Skeletal muscle tissue (tissue), 5 donors: ENCODE data around the gene DICER1. TPM values are rescaled to one million over a fixed set of nuclear protein-coding genes. Genes with fewer than 3 reads are reported as not detected.

Experiments used
- H3K27ac ChIP-seq: one replicate; pipeline ENCODE4 v1.7.0; 2013; ENCODE audit warnings: mild to moderate bottlenecking, low read depth, low read length, inconsistent platforms
- H3K27me3 ChIP-seq, 3 donors: one replicate each; pipeline ENCODE4 v1.7.0; 2013; ENCODE audit warnings: low read length in 3 of 3; ENCODE audit not compliant: control insufficient read depth in 3 of 3, insufficient read depth in 3 of 3
- H3K36me3 ChIP-seq, 3 donors: one replicate each; pipeline ENCODE4 v1.7.0; 2013; ENCODE audit warnings: low read length in 3 of 3; ENCODE audit not compliant: control insufficient read depth in 3 of 3, insufficient read depth in 3 of 3
- H3K4me1 ChIP-seq, 3 donors: one replicate each; pipeline ENCODE4 v1.7.0; 2013; ENCODE audit warnings: low read length in 3 of 3, mild to moderate bottlenecking in 3 of 3; ENCODE audit not compliant: control insufficient read depth in 3 of 3, insufficient read depth in 3 of 3
- H3K4me3 ChIP-seq, 3 donors: one replicate each; pipeline ENCODE4 v1.7.0; 2013; ENCODE audit warnings: low read length in 3 of 3
- H3K9ac ChIP-seq, 3 donors: one replicate each; pipeline ENCODE4 v1.7.0; 2013; ENCODE audit warnings: low read length in 3 of 3, mild to moderate bottlenecking in 3 of 3, moderate library complexity in 2 of 3, low read depth in 1 of 3
- H3K9me3 ChIP-seq, 3 donors: one replicate each; pipeline ENCODE4 v1.7.0; 2013; ENCODE audit warnings: low read length in 3 of 3; ENCODE audit not compliant: control insufficient read depth in 3 of 3
- small RNA-seq: library from RNA; depleted of rRNA; stranded (forward); fragments of <200 nt; gene quantifications from one replicate; pipeline ENCODE3, GENCODE V24; 2014
- total RNA-seq: library from RNA; depleted of rRNA; stranded (reverse); fragments of >200 nt; gene quantifications from one replicate; pipeline ENCODE4 v1.2.3, GENCODE V29; 2014
- donor health status: Osteomylitis.

DICER1 gene
- total RNA-seq, 1 donor from 2014 or later = 107 TPM

GRCh38 chr14:95039993-95040348, 117.4 kb downstream of the DICER1 start:
- no peaks in the 10 kb centered on the region for H3K9me3 ChIP-seq
- H3K4me1 ChIP-seq = peaks cover 0 to 4% (median 2%) of the 10 kb centered on the region in 3 donors
- H3K9ac ChIP-seq = no peak overlapping the region
- no peak overlapping the region for H3K27ac ChIP-seq
- no peaks in the 10 kb centered on the region for H3K36me3 ChIP-seq
- H3K4me3 ChIP-seq = no peak overlapping the region
- peaks cover 0 to 2% (median 0%) of the 10 kb centered on the region in 3 donors for H3K27me3 ChIP-seq

DNA sequence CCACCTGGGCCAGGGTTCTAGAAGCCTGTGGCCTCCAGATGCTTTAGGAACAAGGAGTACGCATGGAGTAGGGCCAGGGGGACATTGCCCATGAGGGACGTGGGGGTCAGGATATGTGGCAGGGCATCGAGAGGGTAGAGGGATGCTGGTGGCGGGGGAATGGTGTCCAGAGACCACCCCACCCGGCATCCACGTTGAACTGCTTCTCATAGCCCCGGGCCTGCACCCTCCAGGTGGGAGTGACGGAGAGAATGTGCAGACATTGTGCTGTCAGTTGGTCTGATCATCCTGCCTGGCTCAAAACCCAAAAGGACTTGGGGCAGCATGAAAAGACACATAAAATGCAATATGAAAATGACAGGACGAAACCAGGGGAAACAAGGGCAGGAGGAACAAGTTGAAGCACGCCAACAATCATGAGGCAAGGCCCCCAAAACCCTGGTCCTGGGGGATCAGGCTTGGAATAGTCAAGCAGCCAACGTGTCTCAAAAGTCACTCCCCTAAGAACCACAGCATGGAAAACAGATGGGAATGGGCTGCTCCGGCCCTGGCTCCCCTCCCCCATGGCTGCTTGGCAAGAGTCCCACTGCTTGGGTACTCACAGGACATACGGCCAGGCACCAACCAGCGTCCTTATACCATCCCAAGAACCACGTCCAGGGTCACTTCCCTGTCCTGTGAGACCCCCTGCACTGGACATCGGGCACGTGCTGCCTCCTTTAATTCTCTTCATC, 117.9 kb downstream of the DICER1 start:
- Histone ChIP-seq H3K4me3 (no peak overlapping the region), H3K9ac (no peak overlapping the region), H3K27me3 (peaks cover 0 to 2% (median 0%) of the 10 kb centered on the region in 3 donors), H3K27ac (no peak overlapping the region), H3K9me3 (no peaks in the 10 kb centered on the region), H3K4me1 (peaks cover 0 to 4% (median 2%) of the 10 kb centered on the region in 3 donors), H3K36me3 (no peaks in the 10 kb centered on the region)

DNA sequence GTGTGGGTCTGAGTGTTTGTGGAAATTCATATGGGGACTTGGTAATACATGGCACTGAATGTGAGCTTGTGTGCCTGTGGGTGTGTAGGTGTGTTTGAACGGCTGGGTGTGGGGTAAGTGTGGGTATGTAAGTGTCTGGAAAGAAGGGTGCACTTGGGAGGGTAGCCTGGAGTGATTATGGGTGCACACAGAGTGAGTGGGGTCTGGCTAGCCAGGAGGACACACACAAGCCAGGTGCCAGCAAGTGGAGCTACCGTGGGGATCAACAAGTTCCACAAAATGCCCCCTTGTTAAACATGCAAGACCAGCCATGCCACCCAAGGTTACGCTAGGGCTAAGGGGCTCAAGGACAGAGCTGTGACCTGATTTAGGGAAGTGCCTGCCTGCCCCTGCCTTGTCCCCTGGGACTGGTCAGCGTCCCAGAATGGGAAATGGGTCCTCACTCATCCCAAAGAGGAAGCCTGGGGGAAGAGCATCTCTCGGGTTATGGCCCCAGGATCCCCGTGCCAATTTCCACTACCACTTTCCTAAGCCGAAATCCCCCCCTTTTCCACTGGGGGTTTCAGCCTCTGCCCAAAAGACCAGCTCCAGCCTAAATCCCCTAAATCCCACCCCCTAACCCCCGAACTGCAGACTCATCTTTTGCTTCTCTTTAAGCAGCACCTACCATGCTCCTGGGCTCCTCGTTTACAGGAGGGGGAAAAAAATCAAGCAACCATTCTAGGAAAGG, 118.6 kb downstream of the DICER1 start:
- no peaks in the 10 kb centered on the region for H3K9me3 ChIP-seq
- no peak overlapping the region for H3K27ac ChIP-seq
- H3K9ac ChIP-seq = no peak overlapping the region
- H3K27me3 ChIP-seq = peaks cover 0 to 2% (median 0%) of the 10 kb centered on the region in 3 donors
- H3K36me3 ChIP-seq = no peaks in the 10 kb centered on the region
- peaks cover 0 to 4% (median 2%) of the 10 kb centered on the region in 3 donors for H3K4me1 ChIP-seq
- H3K4me3 ChIP-seq = no peak overlapping the region

GRCh38 chr14:95037273-95037672, 120.1 kb downstream of the DICER1 start:
- Histone ChIP-seq H3K27me3 (peaks cover 0 to 2% (median 0%) of the 10 kb centered on the region in 3 donors), H3K4me1 (peaks cover 0 to 4% (median 2%) of the 10 kb centered on the region in 3 donors)

More at GRCh38 chr14:95037273-95037672, 120.1 kb downstream of the DICER1 start:
- Histone ChIP-seq H3K9me3 (peaks cover 0 to 4% (median 0%) of the 10 kb centered on the region in 3 donors), H3K9ac (no peak overlapping the region), H3K27ac (no peak overlapping the region), H3K36me3 (no peaks in the 10 kb centered on the region), H3K4me3 (no peak overlapping the region)

Small RNA genes lying within 50 kb of the gene (small RNA-seq; reads per million reads assigned to genes)
- gene MIR3173 = 0.23 reads per million, percentile 10 among the genes with 10 or more reads in this experiment

Other genes starting within 250 kb of the DICER1 start
- 2.1 TPM for gene CLMN, start 162.4 kb upstream of the DICER1 start, total RNA-seq